K562 (cell line): Measurements from ENCODE around the gene NLRP6. TPM values are rescaled to one million over a fixed set of nuclear protein-coding genes. Genes with fewer than 3 reads are reported as not detected.

Experiments used
- BCL6 ChIP-seq: fragments of 250-450 bp; sonication (Bioruptor Pico); IDR thresholded peaks from 2 replicates; pipeline ENCODE4 v1.4.0; 2020
- BRD9 ChIP-seq: fragments of 450-650 bp; IDR thresholded peaks from 2 replicates; pipeline ENCODE4 v1.6.1; 2018; ENCODE audit warnings: low read depth; ENCODE audit not compliant: partially characterized antibody
- CREM ChIP-seq: IDR thresholded peaks from 2 replicates; pipeline ENCODE4 v1.6.1; 2014; ENCODE audit warnings: antibody characterized with exemption, low read depth
- CXXC5 ChIP-seq: fragments of 250-450 bp; sonication (Bioruptor Pico); IDR thresholded peaks from 2 replicates; pipeline ENCODE4 v1.8.0; 2022; ENCODE audit warnings: inconsistent platforms, mild to moderate bottlenecking, moderate library complexity
- EP300 ChIP-seq: IDR thresholded peaks from 2 replicates; pipeline ENCODE4 v1.6.1; 2012; ENCODE audit warnings: low read length, improper control_type of control experiment
- GATAD2A ChIP-seq: fragments of 450-650 bp; IDR thresholded peaks from 2 replicates; pipeline ENCODE4 v1.6.1; 2017
- IFI16 ChIP-seq: fragments of 250-450 bp; sonication (Bioruptor Pico); IDR thresholded peaks from 2 replicates; pipeline ENCODE4 v2.1.2; 2022; ENCODE audit warnings: mild to moderate bottlenecking, inconsistent platforms
- KDM1A ChIP-seq, 2 experiments: fragments of 450-650 bp; IDR thresholded peaks; 2 replicates each; pipeline ENCODE4 v1.6.1; 2016; ENCODE audit warnings: mild to moderate bottlenecking in 2 of 2
- NEUROD1 ChIP-seq: fragments of 150-350 bp; IDR thresholded peaks from 2 replicates; pipeline ENCODE4 v1.6.1; 2014; ENCODE audit warnings: borderline replicate concordance, low read length, low read depth; ENCODE audit not compliant: partially characterized antibody
- PYGO2 ChIP-seq: fragments of 450-650 bp; IDR thresholded peaks from 2 replicates; pipeline ENCODE4 v1.6.1; 2016; ENCODE audit warnings: mild to moderate bottlenecking, missing genetic modification characterization, moderate library complexity, missing compliant biosample characterization
- RCOR1 ChIP-seq, 2 experiments: IDR thresholded peaks; 2 replicates each; pipeline ENCODE4 v1.6.1; 2012; ENCODE audit warnings: low read depth in 2 of 2, low read length in 2 of 2, borderline replicate concordance in 1 of 2, improper control_type of control experiment in 1 of 2
- SPI1 ChIP-seq: IDR thresholded peaks from 2 replicates; pipeline ENCODE4 v1.6.1; 2011; ENCODE audit warnings: low read depth, low read length, control low read depth, borderline replicate concordance
- SREBF1 ChIP-seq: fragments of 150-350 bp; IDR thresholded peaks from 2 replicates; pipeline ENCODE4 v1.6.1; 2014; ENCODE audit warnings: antibody characterized with exemption, low read depth, low read length, borderline replicate concordance
- TOE1 ChIP-seq, 2 experiments: fragments of 450-650 bp in 1 of 2; sonication (generic) in 1 of 2; formaldehyde crosslinking in 1 of 2; IDR thresholded peaks; 2 replicates each; pipeline versions ENCODE4 v1.7.1 to v1.8.0; 2016 to 2022; ENCODE audit warnings: borderline replicate concordance in 2 of 2, mild to moderate bottlenecking in 2 of 2, antibody characterized with exemption in 1 of 2, inconsistent platforms in 1 of 2, low read depth in 1 of 2, missing genetic modification reagents in 1 of 2, moderate library complexity in 1 of 2
- ZKSCAN1 ChIP-seq: fragments of 150-350 bp; IDR thresholded peaks from 2 replicates; pipeline ENCODE4 v1.6.1; 2016; ENCODE audit warnings: low read depth, low read length
- ZNF217 ChIP-seq: sonication (generic); formaldehyde crosslinking; IDR thresholded peaks from 2 replicates; pipeline ENCODE4 v1.8.0; 2022; ENCODE audit warnings: mild to moderate bottlenecking, missing genetic modification reagents
- ZNF431 ChIP-seq: sonication (generic); formaldehyde crosslinking; IDR thresholded peaks from 2 replicates; pipeline ENCODE4 v1.8.0; 2022; ENCODE audit warnings: mild to moderate bottlenecking, missing genetic modification reagents
- ZNF668 ChIP-seq: fragments of 250-450 bp; sonication (Bioruptor Pico); IDR thresholded peaks from 2 replicates; pipeline ENCODE4 v1.8.0; 2022; ENCODE audit warnings: mild to moderate bottlenecking, inconsistent platforms
- polyA plus RNA-seq, 8 experiments: library from polyadenylated mRNA; depleted of rRNA in 4 of 8; stranded (reverse) in 5 of 8; unstranded in 3 of 8; fragments of >200 nt; fragmentation: Nextera tagmentation in 2 of 8; fragmentation: Illumina TruSeq in 1 of 8; extraction: Ambion mirVana in 2 of 8; extraction: Trizol in 1 of 8; gene quantifications; 2 replicates each; pipeline versions ENCODE4 v1.2.1 to v1.2.3, GENCODE V29; 2011 to 2014; ENCODE audit warnings: inconsistent platforms in 1 of 8, missing spikeins in 1 of 8
- total RNA-seq, 7 experiments: library from RNA; depleted of rRNA in 6 of 7; stranded (reverse); fragments of >200 nt in 6 of 7; fragmentation: Illumina TruSeq in 2 of 7; extraction: Trizol in 2 of 7; gene quantifications; 2 replicates each; pipeline versions ENCODE4 v1.2.1 to v1.2.3, GENCODE V29; 2011 to 2021; ENCODE audit warnings: low replicate concordance in 1 of 7
- TF ChIP-seq, protein P1 (sequence below), 2 experiments: fragments of 450-650 bp; conservative IDR thresholded peaks; 2 replicates each; pipeline ENCODE4 v1.6.1; 2017; ENCODE audit warnings: mild to moderate bottlenecking in 2 of 2, moderate library complexity in 2 of 2
- TF ChIP-seq, protein P2 (sequence below): fragments of 250-450 bp; sonication (Bioruptor Pico); IDR thresholded peaks from 2 replicates; pipeline ENCODE4 v1.9.0; 2021; ENCODE audit warnings: mild to moderate bottlenecking, inconsistent platforms
- TF ChIP-seq, protein P3 (sequence below), 2 experiments: IDR thresholded peaks; 2 replicates each; pipeline ENCODE4 v1.6.1; 2011; ENCODE audit warnings: borderline replicate concordance in 1 of 2, control low read depth in 1 of 2, low read depth in 1 of 2, low read length in 1 of 2, mild to moderate bottlenecking in 1 of 2, mixed read lengths in 1 of 2, moderate library complexity in 1 of 2; ENCODE audit not compliant: insufficient read depth in 1 of 2, insufficient read length in 1 of 2, poor library complexity in 1 of 2, severe bottlenecking in 1 of 2; ENCODE audit errors: extremely low read depth in 1 of 2

NLRP6 gene
- total and polyA plus RNA-seq, 9 of the 15 experiments (the other 6 are each of a cell fraction or from before 2014, with no cell fraction given): 0.03 to 0.18 (median 0.15) TPM; not detected in 5

DNA sequence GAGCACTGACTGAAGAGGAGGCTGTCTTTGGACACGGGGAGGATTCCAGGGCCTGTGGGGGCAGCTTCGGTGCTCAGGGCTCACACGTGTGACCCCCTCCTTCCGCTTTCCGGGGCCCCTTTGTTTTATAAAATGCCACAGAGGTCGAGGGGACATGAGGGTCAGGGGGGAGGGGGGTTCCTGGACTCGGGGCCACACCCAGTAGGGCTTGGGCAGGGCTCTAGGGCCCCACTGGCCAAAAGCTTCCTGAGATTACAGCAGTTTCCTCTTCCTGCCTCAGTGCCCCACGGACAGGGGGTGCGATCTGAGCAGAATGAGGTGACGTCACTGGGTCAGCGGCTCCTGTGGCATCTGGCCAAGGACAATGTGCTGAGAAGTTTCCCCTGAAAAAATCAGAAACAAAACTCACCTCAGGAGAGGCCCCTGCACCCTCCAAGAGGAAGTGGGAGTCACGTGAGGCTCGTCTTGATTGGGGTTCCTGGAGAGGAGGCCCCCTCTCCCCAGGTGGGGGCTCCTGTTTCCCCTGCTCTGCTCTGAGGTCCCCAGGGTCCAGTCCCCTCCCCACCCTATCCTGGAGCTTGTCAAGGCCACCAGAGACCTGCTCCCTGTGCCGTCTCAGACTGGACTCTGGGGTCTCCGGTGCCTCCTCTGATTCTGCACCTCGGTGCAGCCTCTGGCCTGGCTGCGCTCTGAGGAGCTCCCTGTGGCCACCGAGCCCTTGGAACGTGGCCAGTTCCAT, 48.8 kb downstream of the NLRP6 start (continued):
- no peak for TF ChIP-seq ZNF668 (CRISPR knock-in tag)
- 0 out of 2 replicates have a peak, but pooled peaks have one; percentile 44 for TF ChIP-seq BCL6 (CRISPR knock-in tag)
- TF ChIP-seq CXXC5: peak; percentile 74
- TF ChIP-seq KDM1A (IDR thresholded peaks at IDR 0.05): peak in 1 of 2 experiments; percentile 62; a peak in 2 of 4 replicates
- peak; percentile 22 to 34; a peak in 1 of 4 replicates for TF ChIP-seq RCOR1 (IDR thresholded peaks at IDR 0.05; ENCODE audit: borderline replicate concordance in 1 of 2, low read depth in 2 of 2, low read length in 2 of 2)
- TF ChIP-seq PYGO2 (tag): no peak; the same call in 1 of the 2 replicates
- TF ChIP-seq ZKSCAN1: 0 out of 2 replicates have a peak, but pooled peaks have one; percentile 48
- TF ChIP-seq ZNF217 (CRISPR knock-in tag): no peak
- TF ChIP-seq SPI1: peak; percentile 95
- TF ChIP-seq TOE1 (IDR thresholded peaks at IDR 0.05; ENCODE audit: borderline replicate concordance): peak; percentile 92
- no peak for TF ChIP-seq TOE1 (CRISPR knock-in tag; IDR thresholded peaks at IDR 0.05; ENCODE audit: borderline replicate concordance, low read depth)
- TF ChIP-seq NEUROD1: no peak
- peak; percentile 16; the same call in 1 of the 2 replicates for TF ChIP-seq EP300
- TF ChIP-seq, protein P1, sequence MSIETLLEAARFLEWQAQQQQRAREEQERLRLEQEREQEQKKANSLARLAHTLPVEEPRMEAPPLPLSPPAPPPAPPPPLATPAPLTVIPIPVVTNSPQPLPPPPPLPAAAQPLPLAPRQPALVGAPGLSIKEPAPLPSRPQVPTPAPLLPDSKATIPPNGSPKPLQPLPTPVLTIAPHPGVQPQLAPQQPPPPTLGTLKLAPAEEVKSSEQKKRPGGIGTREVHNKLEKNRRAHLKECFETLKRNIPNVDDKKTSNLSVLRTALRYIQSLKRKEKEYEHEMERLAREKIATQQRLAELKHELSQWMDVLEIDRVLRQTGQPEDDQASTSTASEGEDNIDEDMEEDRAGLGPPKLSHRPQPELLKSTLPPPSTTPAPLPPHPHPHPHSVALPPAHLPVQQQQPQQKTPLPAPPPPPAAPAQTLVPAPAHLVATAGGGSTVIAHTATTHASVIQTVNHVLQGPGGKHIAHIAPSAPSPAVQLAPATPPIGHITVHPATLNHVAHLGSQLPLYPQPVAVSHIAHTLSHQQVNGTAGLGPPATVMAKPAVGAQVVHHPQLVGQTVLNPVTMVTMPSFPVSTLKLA (conservative IDR thresholded peaks at IDR 0.05): peak in 1 of 2 experiments; percentile 54; a peak in 1 of 4 replicates
- no peak for TF ChIP-seq SREBF1
- 0 out of 2 replicates have a peak, but pooled peaks have one; percentile 52 for TF ChIP-seq ZNF431 (CRISPR knock-in tag)
- TF ChIP-seq CREM: peak; percentile 83
- peak; percentile 68 for TF ChIP-seq GATAD2A
- peak; percentile 70 for TF ChIP-seq BRD9
- TF ChIP-seq IFI16 (CRISPR knock-in tag): no peak
- TF ChIP-seq, protein P2, sequence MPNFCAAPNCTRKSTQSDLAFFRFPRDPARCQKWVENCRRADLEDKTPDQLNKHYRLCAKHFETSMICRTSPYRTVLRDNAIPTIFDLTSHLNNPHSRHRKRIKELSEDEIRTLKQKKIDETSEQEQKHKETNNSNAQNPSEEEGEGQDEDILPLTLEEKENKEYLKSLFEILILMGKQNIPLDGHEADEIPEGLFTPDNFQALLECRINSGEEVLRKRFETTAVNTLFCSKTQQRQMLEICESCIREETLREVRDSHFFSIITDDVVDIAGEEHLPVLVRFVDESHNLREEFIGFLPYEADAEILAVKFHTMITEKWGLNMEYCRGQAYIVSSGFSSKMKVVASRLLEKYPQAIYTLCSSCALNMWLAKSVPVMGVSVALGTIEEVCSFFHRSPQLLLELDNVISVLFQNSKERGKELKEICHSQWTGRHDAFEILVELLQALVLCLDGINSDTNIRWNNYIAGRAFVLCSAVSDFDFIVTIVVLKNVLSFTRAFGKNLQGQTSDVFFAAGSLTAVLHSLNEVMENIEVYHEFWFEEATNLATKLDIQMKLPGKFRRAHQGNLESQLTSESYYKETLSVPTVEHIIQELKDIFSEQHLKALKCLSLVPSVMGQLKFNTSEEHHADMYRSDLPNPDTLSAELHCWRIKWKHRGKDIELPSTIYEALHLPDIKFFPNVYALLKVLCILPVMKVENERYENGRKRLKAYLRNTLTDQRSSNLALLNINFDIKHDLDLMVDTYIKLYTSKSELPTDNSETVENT (CRISPR knock-in tag): no peak
- TF ChIP-seq, protein P3, sequence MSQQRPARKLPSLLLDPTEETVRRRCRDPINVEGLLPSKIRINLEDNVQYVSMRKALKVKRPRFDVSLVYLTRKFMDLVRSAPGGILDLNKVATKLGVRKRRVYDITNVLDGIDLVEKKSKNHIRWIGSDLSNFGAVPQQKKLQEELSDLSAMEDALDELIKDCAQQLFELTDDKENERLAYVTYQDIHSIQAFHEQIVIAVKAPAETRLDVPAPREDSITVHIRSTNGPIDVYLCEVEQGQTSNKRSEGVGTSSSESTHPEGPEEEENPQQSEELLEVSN (IDR thresholded peaks at IDR 0.05; ENCODE audit: borderline replicate concordance in 1 of 2, extremely low read depth in 1 of 2, insufficient read depth in 1 of 2, insufficient read length in 1 of 2, low read depth in 1 of 2, low read length in 1 of 2, poor library complexity in 1 of 2, severe bottlenecking in 1 of 2): peak; percentile 19 to 53
